Measurements from ENCODE around the gene NDOR1. TPM values are rescaled to one million over a fixed set of nuclear protein-coding genes. Genes with fewer than 3 reads are reported as not detected.

Gene NDOR1
- total RNA-seq, 4 donors from 2014 or later, result 14.3 to 47.5 (median 22.0) TPM

- Histone ChIP-seq H3K27ac (no peak overlapping the region), H3K36me3 (no peaks in the 10 kb centered on the region), H3K27me3 (peaks cover 51% of the 10 kb centered on the region), H3K4me1 (peaks cover 13 to 42% (median 29%) of the 10 kb centered on the region in 4 donors), H3K4me3 (no peak overlapping the region), H3K9me3 (no peaks in the 10 kb centered on the region)
- in situ Hi-C loops (cut with MboI; ENCODE audit: low pct_ligation_motif_present in 1 of 4, low pct_unique_long_range_greater_than_20kb in 1 of 4, low sequenced_read_pairs in 3 of 4) (loop anchor here in 1 of 4 donors (10.0 kb wide), 1 partner anchor 103 kb away; no protein-coding TSS in a partner anchor), intact Hi-C loops (cut with DNase I; ENCODE audit: low total_unique reads) (loop anchor here (5.0 kb wide), 1 partner anchor 101 kb away; no protein-coding TSS in a partner anchor)
- TF ChIP-seq POLR2AphosphoS5 (IDR thresholded peaks at IDR 0.05) (no peak), CTCF (IDR thresholded peaks at IDR 0.05) (no peak), EP300 (IDR thresholded peaks at IDR 0.05; ENCODE audit: low read depth) (no peak), POLR2A (IDR thresholded peaks at IDR 0.05) (no peak)
- DNase-seq, result no peak
- 18% methylated on average over 12 of the region's 18 CpGs; no CpG with 5 or more reads in 1 of the 2 donors for WGBS, 2 donors (ENCODE audit: low coverage in 1 of 2)
Observed at GRCh38 chr9:137227853-137228505, 22.5 kb downstream of the NDOR1 start.

- intact Hi-C loops (cut with DNase I; ENCODE audit: low total_unique reads) (loop anchor here (5.0 kb wide), 1 partner anchor 101 kb away; no protein-coding TSS in a partner anchor), in situ Hi-C loops (cut with MboI; ENCODE audit: low pct_ligation_motif_present in 1 of 4, low pct_unique_long_range_greater_than_20kb in 1 of 4, low sequenced_read_pairs in 3 of 4) (loop anchor here in 1 of 4 donors (10.0 kb wide), 1 partner anchor 104 kb away; no protein-coding TSS in a partner anchor)
- H3K36me3 ChIP-seq, result no peaks in the 10 kb centered on the region
- peaks cover 56% of the 10 kb centered on the region for H3K27me3 ChIP-seq
- DNase-seq, result no peak
- WGBS, 2 donors (ENCODE audit: low coverage in 1 of 2), result 44% methylated on average over 22 of the region's 29 CpGs; no CpG with 5 or more reads in 1 of the 2 donors
- H3K4me3 ChIP-seq, result no peak overlapping the region
- H3K4me1 ChIP-seq, result peaks cover 13 to 46% (median 27%) of the 10 kb centered on the region in 4 donors
- no peaks in the 10 kb centered on the region for H3K9me3 ChIP-seq
- H3K27ac ChIP-seq, result no peak overlapping the region
- no peak for TF ChIP-seq CTCF (IDR thresholded peaks at IDR 0.05)
- TF ChIP-seq EP300 (IDR thresholded peaks at IDR 0.05; ENCODE audit: low read depth), result no peak
- TF ChIP-seq POLR2A (IDR thresholded peaks at IDR 0.05), result no peak
- no peak for TF ChIP-seq POLR2AphosphoS5 (IDR thresholded peaks at IDR 0.05)
Observed at GRCh38 chr9:137228506-137228967, 23.0 kb downstream of the NDOR1 start.

GRCh38 chr9:137228968-137229896, 23.7 kb downstream of the NDOR1 start:
- intact Hi-C loops (cut with DNase I; ENCODE audit: low total_unique reads) (loop anchor here (5.0 kb wide), 1 partner anchor 102 kb away; no protein-coding TSS in a partner anchor), in situ Hi-C loops (cut with MboI; ENCODE audit: low pct_ligation_motif_present in 1 of 4, low pct_unique_long_range_greater_than_20kb in 1 of 4, low sequenced_read_pairs in 3 of 4) (loop anchor here in 1 of 4 donors (10.0 kb wide), 1 partner anchor 104 kb away; no protein-coding TSS in a partner anchor)
- WGBS, 2 donors (ENCODE audit: low coverage in 1 of 2), result 56% methylated on average over 25 of the region's 27 CpGs; no CpG with 5 or more reads in 1 of the 2 donors
- Histone ChIP-seq H3K4me3 (no peak overlapping the region), H3K27me3 (peaks cover 63% of the 10 kb centered on the region), H3K9me3 (no peaks in the 10 kb centered on the region), H3K36me3 (no peaks in the 10 kb centered on the region), H3K4me1 (peaks cover 8 to 41% (median 23%) of the 10 kb centered on the region in 4 donors), H3K27ac (no peak overlapping the region)
- DNase-seq, result no peak
- TF ChIP-seq CTCF (IDR thresholded peaks at IDR 0.05) (no peak), EP300 (IDR thresholded peaks at IDR 0.05; ENCODE audit: low read depth) (no peak), POLR2A (IDR thresholded peaks at IDR 0.05) (no peak), POLR2AphosphoS5 (IDR thresholded peaks at IDR 0.05) (no peak)

Data from transverse colon (tissue), 4 donors.